A549 (cell line): ENCODE data around the gene NTNG1. TPM values are rescaled to one million over a fixed set of nuclear protein-coding genes. Genes with fewer than 3 reads are reported as not detected.
A peak's percentile ranks its signal among the peaks of the same experiment; 100 is the strongest.

Experiments used
- ATAC-seq, 2 experiments: fragments of 200-7000 bp in 1 of 2; fragments of >200 bp in 1 of 2; cut with Nextera tagmentation in 1 of 2; cut with Tn5 transposase in 1 of 2; 3 replicates each; pipeline versions ENCODE4 v1.8.0 to v1.9.1; 2018 to 2020; ENCODE audit warnings: mild to moderate bottlenecking in 1 of 2, moderate library complexity in 1 of 2
- CTCF ChIA-PET: fragments of 300-600 bp; sonication (Branson Sonifier 250); formaldehyde crosslinking; extraction: SDS; loops from one replicate; lab custom pipeline; 2021; ENCODE audit warnings: antibody characterized with exemption, inconsistent platforms; lab: Yijun Ruan, JAX
- POLR2A ChIA-PET: fragments of 350-600 bp; formaldehyde crosslinking; extraction: SDS; loops from one replicate; lab custom pipeline; 2021; ENCODE audit warnings: antibody characterized with exemption, inconsistent platforms; lab: Yijun Ruan, JAX
- DNase-seq, 2 experiments: peaks; one replicate each; pipeline versions ENCODE4 v3.0.0 to v3.0.0-alpha.2; 2011 to 2016; ENCODE audit warnings: low read depth in 1 of 2, low spot score in 1 of 2
- FAIRE-seq: peaks from 2 replicates; lab custom pipeline; 2011; peaks lifted over from hg19 to GRCh38; lab: Jason Lieb, UNC
- H3K27ac ChIP-seq, 2 experiments: fragments of >200 bp; sonication (Bioruptor Twin); formaldehyde crosslinking; 3 replicates each; pipeline ENCODE4 v1.5.1; 2016 to 2017
- H3K4me1 ChIP-seq: fragments of >200 bp; sonication (Bioruptor Twin); formaldehyde crosslinking; 3 replicates; pipeline ENCODE4 v1.6.1; 2016
- H3K4me2 ChIP-seq: fragments of >200 bp; sonication (Bioruptor Twin); formaldehyde crosslinking; 3 replicates; pipeline ENCODE4 v1.6.1; 2016
- H3K4me3 ChIP-seq: fragments of >200 bp; sonication (Bioruptor Twin); formaldehyde crosslinking; 3 replicates; pipeline ENCODE4 v1.5.1; 2016
- H3K9me3 ChIP-seq: fragments of >200 bp; sonication (Bioruptor Twin); formaldehyde crosslinking; 3 replicates; pipeline ENCODE4 v1.6.1; 2016
- BHLHE40 ChIP-seq: IDR thresholded peaks from 2 replicates; pipeline ENCODE4 v1.6.1; 2012; ENCODE audit warnings: low read depth, low read length, inconsistent platforms
- CBX2 ChIP-seq: fragments of 200-600 bp; sonication (generic); IDR thresholded peaks from 2 replicates; pipeline ENCODE4 v1.6.1; 2016; ENCODE audit warnings: low read depth, mild to moderate bottlenecking, borderline replicate concordance
- CBX8 ChIP-seq: fragments of 200-600 bp; sonication (generic); IDR thresholded peaks from 2 replicates; pipeline ENCODE4 v1.6.1; 2016
- CEBPB ChIP-seq, 2 experiments: fragments of >200 bp in 1 of 2; sonication (Bioruptor Twin) in 1 of 2; formaldehyde crosslinking in 1 of 2; IDR thresholded peaks; 2 replicates each; pipeline ENCODE4 v1.6.1; 2012 to 2016
- EHMT2 ChIP-seq: fragments of 200-600 bp; sonication (generic); IDR thresholded peaks from 2 replicates; pipeline ENCODE4 v1.6.1; 2016; ENCODE audit warnings: antibody characterized with exemption, low read depth, mild to moderate bottlenecking, moderate library complexity
- EP300 ChIP-seq, 2 experiments: fragments of >200 bp; sonication (Bioruptor Twin); formaldehyde crosslinking; IDR thresholded peaks; 2 replicates in 1 of 2; 3 replicates in 1 of 2; pipeline ENCODE4 v1.6.1; 2016 to 2017
- FOSB ChIP-seq: fragments of 250-450 bp; sonication (Bioruptor Pico); IDR thresholded peaks from 2 replicates; pipeline ENCODE4 v1.5.0; 2020; ENCODE audit warnings: mild to moderate bottlenecking, moderate library complexity
- HEYL ChIP-seq: fragments of 250-450 bp; sonication (Bioruptor Pico); IDR thresholded peaks from 2 replicates; pipeline ENCODE4 v1.8.0; 2021; ENCODE audit warnings: mild to moderate bottlenecking, moderate library complexity
- HOXB5 ChIP-seq: fragments of 250-450 bp; sonication (Bioruptor Pico); IDR thresholded peaks from 2 replicates; pipeline ENCODE4 v1.5.0; 2020; ENCODE audit warnings: mild to moderate bottlenecking, moderate library complexity
- JUN ChIP-seq, 2 experiments: fragments of >200 bp; sonication (Bioruptor Twin); formaldehyde crosslinking; IDR thresholded peaks; 2 replicates in 1 of 2; 3 replicates in 1 of 2; pipeline ENCODE4 v1.6.1; 2016 to 2017
- KDM1A ChIP-seq: fragments of 200-600 bp; sonication (generic); IDR thresholded peaks from 2 replicates; pipeline ENCODE4 v1.6.1; 2016; ENCODE audit warnings: low read depth, mild to moderate bottlenecking
- MAFK ChIP-seq: fragments of 450-650 bp; IDR thresholded peaks from 2 replicates; pipeline ENCODE4 v1.6.1; 2014; ENCODE audit not compliant: partially characterized antibody
- MAZ ChIP-seq: fragments of 150-350 bp; IDR thresholded peaks from 2 replicates; pipeline ENCODE4 v1.6.1; 2014; ENCODE audit warnings: antibody characterized with exemption, low read depth, low read length, borderline replicate concordance
- MYC ChIP-seq: IDR thresholded peaks from 2 replicates; pipeline ENCODE4 v1.6.1; 2012; ENCODE audit warnings: mild to moderate bottlenecking, inconsistent platforms, low read length, improper control_type of control experiment, borderline replicate concordance
- POLR2A ChIP-seq: IDR thresholded peaks from 2 replicates; pipeline ENCODE4 v1.6.1; 2012; ENCODE audit warnings: mild to moderate bottlenecking, low read length
- POLR2AphosphoS2 ChIP-seq: conservative IDR thresholded peaks from 2 replicates; pipeline ENCODE4 v1.6.1; 2012; ENCODE audit warnings: low read length, improper control_type of control experiment, inconsistent platforms
- RAD21 ChIP-seq, 2 experiments: fragments of >200 bp in 1 of 2; sonication (Bioruptor Twin) in 1 of 2; formaldehyde crosslinking in 1 of 2; IDR thresholded peaks in 1 of 2; conservative IDR thresholded peaks in 1 of 2; 2 replicates in 1 of 2; 3 replicates in 1 of 2; pipeline ENCODE4 v1.6.1; 2012 to 2018; ENCODE audit warnings: inconsistent platforms in 1 of 2
- RFX5 ChIP-seq: fragments of 450-650 bp; IDR thresholded peaks from 2 replicates; pipeline ENCODE4 v1.7.1; 2014; ENCODE audit warnings: antibody characterized with exemption, mild to moderate bottlenecking, moderate library complexity
- RNF2 ChIP-seq: fragments of 200-600 bp; sonication (generic); IDR thresholded peaks from 2 replicates; pipeline ENCODE4 v1.6.1; 2016; ENCODE audit warnings: low read depth, mild to moderate bottlenecking, antibody characterized with exemption, moderate library complexity, borderline replicate concordance
- SMC3 ChIP-seq: fragments of >200 bp; sonication (Bioruptor Twin); formaldehyde crosslinking; IDR thresholded peaks from 3 replicates; pipeline ENCODE4 v1.6.1; 2018; ENCODE audit warnings: inconsistent platforms
- ZC3H11A ChIP-seq: fragments of 450-650 bp; IDR thresholded peaks from 2 replicates; pipeline ENCODE4 v1.6.1; 2014; ENCODE audit warnings: antibody characterized with exemption, mild to moderate bottlenecking
- ZFP36 ChIP-seq: fragments of 450-650 bp; IDR thresholded peaks from 2 replicates; pipeline ENCODE4 v1.6.1; 2014; ENCODE audit warnings: borderline replicate concordance; ENCODE audit not compliant: partially characterized antibody
- WGBS: methylation state at CpG from one replicate; pipeline ENCODE4 v1.1.6; 2017; ENCODE audit errors: missing lambda C conversion rate; 5-methylcytosine and 5-hydroxymethylcytosine counted together
- polyA plus RNA-seq, 4 experiments: library from polyadenylated mRNA; depleted of rRNA in 3 of 4; stranded (reverse); fragments of >200 nt; fragmentation: RNase III in 1 of 4; extraction: RNeasy Plus Mini Kit Qiagen cat#74134 plus additional on column Dnase treatment in 1 of 4; gene quantifications; 2 replicates in 3 of 4; 3 replicates in 1 of 4; pipeline ENCODE4 v1.2.3, GENCODE V29; 2011 to 2017
- TF ChIP-seq, protein P1 (sequence below): IDR thresholded peaks from 2 replicates; pipeline ENCODE4 v1.6.1; 2012; ENCODE audit warnings: low read depth, borderline replicate concordance
- TF ChIP-seq, protein P2 (sequence below): fragments of 450-650 bp; IDR thresholded peaks from 2 replicates; pipeline ENCODE4 v1.6.1; 2014; ENCODE audit warnings: antibody characterized with exemption
- TF ChIP-seq, protein P3 (sequence below): fragments of >200 bp; sonication (Bioruptor Twin); formaldehyde crosslinking; IDR thresholded peaks from 3 replicates; pipeline ENCODE4 v1.6.1; 2016

Gene NTNG1
- polyA plus RNA-seq, 2 of the 4 experiments (the other 2 are of a cell fraction) = not detected

DNA sequence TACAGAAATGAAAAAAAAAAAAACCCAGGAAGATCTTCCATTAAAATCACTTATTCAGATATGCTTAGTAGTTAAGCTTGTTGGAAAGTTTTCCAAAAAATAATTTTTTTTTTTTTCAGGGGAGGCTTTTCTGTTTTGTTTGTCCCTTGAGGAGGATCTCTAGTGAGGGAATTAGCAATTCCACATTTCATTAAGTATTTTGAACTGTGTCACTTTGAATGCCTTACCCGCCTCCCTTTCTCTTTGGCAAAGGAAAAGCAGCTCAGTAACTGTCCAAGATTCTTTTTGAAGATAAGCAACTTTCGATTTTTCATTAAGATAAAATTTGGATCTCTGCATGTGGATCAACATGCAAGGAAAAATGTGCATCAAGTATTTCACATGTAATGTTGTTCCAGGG is 1.8 kb downstream of the NTNG1 start:
- Histone ChIP-seq H3K9me3 (no peaks in the 10 kb centered on the region), H3K4me2 (no peak overlapping the region), H3K4me1 (peaks cover 3% of the 10 kb centered on the region; the same call in 1 of the 3 replicates), H3K27ac (no peak overlapping the region), H3K4me3 (no peak overlapping the region)
- TF ChIP-seq EP300 (IDR thresholded peaks at IDR 0.05) = no peak
- TF ChIP-seq, protein P1, sequence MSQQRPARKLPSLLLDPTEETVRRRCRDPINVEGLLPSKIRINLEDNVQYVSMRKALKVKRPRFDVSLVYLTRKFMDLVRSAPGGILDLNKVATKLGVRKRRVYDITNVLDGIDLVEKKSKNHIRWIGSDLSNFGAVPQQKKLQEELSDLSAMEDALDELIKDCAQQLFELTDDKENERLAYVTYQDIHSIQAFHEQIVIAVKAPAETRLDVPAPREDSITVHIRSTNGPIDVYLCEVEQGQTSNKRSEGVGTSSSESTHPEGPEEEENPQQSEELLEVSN = no peak
- no peak for TF ChIP-seq CBX8
- TF ChIP-seq, protein P2, sequence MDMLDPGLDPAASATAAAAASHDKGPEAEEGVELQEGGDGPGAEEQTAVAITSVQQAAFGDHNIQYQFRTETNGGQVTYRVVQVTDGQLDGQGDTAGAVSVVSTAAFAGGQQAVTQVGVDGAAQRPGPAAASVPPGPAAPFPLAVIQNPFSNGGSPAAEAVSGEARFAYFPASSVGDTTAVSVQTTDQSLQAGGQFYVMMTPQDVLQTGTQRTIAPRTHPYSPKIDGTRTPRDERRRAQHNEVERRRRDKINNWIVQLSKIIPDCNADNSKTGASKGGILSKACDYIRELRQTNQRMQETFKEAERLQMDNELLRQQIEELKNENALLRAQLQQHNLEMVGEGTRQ = no peak
- no peak for TF ChIP-seq MAFK
- TF ChIP-seq BHLHE40 = no peak
- DNase-seq (no peak), FAIRE-seq (no peak), ATAC-seq (no peak)
- WGBS = 38% methylated on average over 2 of the region's 2 CpGs
- ChIA-PET POLR2A (interaction anchor here (0.7 kb wide), 1 partner anchor 606 kb away, joined by 3 read pairs; no protein-coding TSS in a partner anchor), CTCF (interaction anchor here (0.6 to 1.2 kb wide), 10 partner anchors 10 to 1026 kb away, joined by 3 to 5 read pairs (median 3); no protein-coding TSS in a partner anchor)

DNA sequence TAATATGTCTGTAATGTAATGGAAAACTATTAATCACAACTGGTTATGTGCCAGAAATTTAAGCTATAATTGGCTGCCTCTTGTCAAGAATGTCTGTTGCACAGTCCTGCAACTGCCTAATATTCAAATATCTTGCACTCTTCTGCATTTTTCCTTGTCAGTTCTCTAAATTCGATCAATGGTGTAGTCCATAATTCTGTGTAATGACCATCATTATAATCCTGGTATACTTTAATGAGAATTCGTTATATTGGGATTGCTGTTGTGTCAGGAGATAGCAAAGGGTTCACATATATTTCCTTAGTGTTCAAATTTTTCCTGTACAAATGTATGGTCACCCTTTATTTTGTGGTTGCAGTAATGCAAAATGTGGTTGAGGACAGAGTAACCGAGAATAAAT is 4.8 kb downstream of the NTNG1 start:
- 0% methylated on average over 3 of the region's 3 CpGs for WGBS

DNA sequence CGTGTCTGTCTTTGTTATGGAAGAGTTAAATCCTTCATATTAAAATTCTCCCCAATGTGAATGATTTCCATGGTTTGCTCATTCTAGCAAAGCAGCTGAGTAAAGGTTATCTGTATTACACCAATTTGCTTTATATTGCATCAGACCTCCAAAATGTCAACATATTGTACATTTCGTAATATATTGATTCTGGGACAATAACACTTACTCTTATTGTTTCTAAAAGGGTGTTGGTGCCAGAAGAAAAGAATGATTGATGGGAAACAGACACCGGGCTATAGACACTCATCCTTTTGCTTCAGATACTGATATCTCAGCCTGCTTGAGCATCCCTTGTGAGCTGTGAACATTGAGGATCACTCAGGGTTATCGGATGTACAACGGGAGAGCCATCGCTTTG is 7.0 kb downstream of the NTNG1 start:
- ATAC-seq = no peak

More for the DNA sequence above, 4.8 kb downstream of the NTNG1 start:
- no peak overlapping the region for H3K4me2 ChIP-seq
- DNase-seq (no peak), ATAC-seq (no peak), FAIRE-seq (no peak)
- no peak overlapping the region for H3K27ac ChIP-seq
- ChIA-PET CTCF (interaction anchor here (0.6 kb wide), 1 partner anchor 328 kb away, joined by 3 read pairs; no protein-coding TSS in a partner anchor), POLR2A (no interaction called here)
- no peak overlapping the region for H3K4me3 ChIP-seq
- no peaks in the 10 kb centered on the region for H3K9me3 ChIP-seq
- peaks cover 3% of the 10 kb centered on the region; the same call in 1 of the 3 replicates for H3K4me1 ChIP-seq
- TF ChIP-seq FOSB (no peak), ZC3H11A (no peak), CBX8 (peak; percentile 90), RNF2 (peak; percentile 90)

DNA sequence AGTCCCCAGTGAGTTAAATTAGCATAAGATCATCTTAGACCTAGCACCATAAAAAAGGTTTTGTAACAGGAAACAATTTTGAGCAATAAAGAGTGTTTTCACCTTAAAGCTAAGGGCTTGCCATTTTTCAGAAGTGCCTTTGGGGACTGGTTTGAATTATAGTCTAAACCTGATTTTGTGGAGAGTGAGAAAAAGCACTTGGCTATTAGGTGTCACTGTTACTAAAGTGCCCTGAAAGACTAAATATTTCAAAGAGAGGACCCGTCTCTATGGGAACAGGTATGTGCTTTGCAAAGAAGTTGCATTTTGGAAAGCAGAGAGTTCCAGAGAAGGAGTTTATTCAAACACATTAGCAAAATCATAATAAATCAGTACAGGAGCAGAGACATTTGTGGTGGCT is 9.1 kb downstream of the NTNG1 start:
- FAIRE-seq (no peak), DNase-seq (no peak), ATAC-seq (no peak)
- Histone ChIP-seq H3K27ac (no peak overlapping the region), H3K4me1 (no peaks in the 10 kb centered on the region), H3K4me3 (no peak overlapping the region), H3K9me3 (no peaks in the 10 kb centered on the region), H3K4me2 (no peak overlapping the region)
- ChIA-PET POLR2A (no interaction called here), CTCF (no interaction called here)
- TF ChIP-seq HOXB5 (CRISPR knock-in tag) (no peak), SMC3 (no peak), RNF2 (no peak), KDM1A (no peak), HEYL (no peak), RAD21 (conservative IDR thresholded peaks at IDR 0.05 in 1 of 2, IDR thresholded peaks at IDR 0.05 in 1 of 2) (no peak), ZFP36 (no peak), POLR2A (no peak)
- 3% methylated on average over 1 of the region's 1 CpG for WGBS

More for the DNA sequence above, 7.0 kb downstream of the NTNG1 start:
- Histone ChIP-seq H3K9me3 (no peaks in the 10 kb centered on the region), H3K4me1 (no peaks in the 10 kb centered on the region), H3K4me3 (no peak overlapping the region), H3K4me2 (no peak overlapping the region)
- 44% methylated on average over 6 of the region's 6 CpGs for WGBS
- FAIRE-seq (no peak), DNase-seq (no peak)
- POLR2A ChIA-PET = no interaction called here
- TF ChIP-seq, protein P3, sequence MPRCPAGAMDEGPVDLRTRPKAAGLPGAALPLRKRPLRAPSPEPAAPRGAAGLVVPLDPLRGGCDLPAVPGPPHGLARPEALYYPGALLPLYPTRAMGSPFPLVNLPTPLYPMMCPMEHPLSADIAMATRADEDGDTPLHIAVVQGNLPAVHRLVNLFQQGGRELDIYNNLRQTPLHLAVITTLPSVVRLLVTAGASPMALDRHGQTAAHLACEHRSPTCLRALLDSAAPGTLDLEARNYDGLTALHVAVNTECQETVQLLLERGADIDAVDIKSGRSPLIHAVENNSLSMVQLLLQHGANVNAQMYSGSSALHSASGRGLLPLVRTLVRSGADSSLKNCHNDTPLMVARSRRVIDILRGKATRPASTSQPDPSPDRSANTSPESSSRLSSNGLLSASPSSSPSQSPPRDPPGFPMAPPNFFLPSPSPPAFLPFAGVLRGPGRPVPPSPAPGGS = no peak
- no peak for TF ChIP-seq CBX2
- TF ChIP-seq RFX5 = no peak
- no peak for TF ChIP-seq JUN (IDR thresholded peaks at IDR 0.05)
- no peak for TF ChIP-seq MAZ
- TF ChIP-seq POLR2AphosphoS2 = no peak
- TF ChIP-seq EHMT2 = no peak
- TF ChIP-seq MYC = no peak
- TF ChIP-seq CEBPB (IDR thresholded peaks at IDR 0.05) = no peak
- TF ChIP-seq, all 56 proteins: peak for 0
- H3K27ac ChIP-seq = no peak overlapping the region
- CTCF ChIA-PET = no interaction called here
